A549 (cell line): Measurements from ENCODE around the gene ATM.

ENCODE experiments used
- CBX8 ChIP-seq: fragments of 200-600 bp; sonication (generic); IDR thresholded peaks from 2 replicates; pipeline ENCODE4 v1.6.1; 2016
- CEBPB ChIP-seq, 2 experiments: fragments of >200 bp in 1 of 2; sonication (Bioruptor Twin) in 1 of 2; formaldehyde crosslinking in 1 of 2; IDR thresholded peaks; 2 replicates each; pipeline ENCODE4 v1.6.1; 2012 to 2016
- EP300 ChIP-seq, 2 experiments: fragments of >200 bp; sonication (Bioruptor Twin); formaldehyde crosslinking; IDR thresholded peaks; 2 replicates in 1 of 2; 3 replicates in 1 of 2; pipeline ENCODE4 v1.6.1; 2016 to 2017
- MAFK ChIP-seq: fragments of 450-650 bp; IDR thresholded peaks from 2 replicates; pipeline ENCODE4 v1.6.1; 2014; ENCODE audit not compliant: partially characterized antibody
- MAZ ChIP-seq: fragments of 150-350 bp; IDR thresholded peaks from 2 replicates; pipeline ENCODE4 v1.6.1; 2014; ENCODE audit warnings: antibody characterized with exemption, low read depth, low read length, borderline replicate concordance
- PHF8 ChIP-seq: fragments of 200-600 bp; sonication (generic); IDR thresholded peaks from 2 replicates; pipeline ENCODE4 v1.6.1; 2016; ENCODE audit warnings: low read depth, mild to moderate bottlenecking, antibody characterized with exemption, moderate library complexity, borderline replicate concordance
- POLR2A ChIP-seq: IDR thresholded peaks from 2 replicates; pipeline ENCODE4 v1.6.1; 2012; ENCODE audit warnings: mild to moderate bottlenecking, low read length
- RAD21 ChIP-seq, 2 experiments: fragments of >200 bp in 1 of 2; sonication (Bioruptor Twin) in 1 of 2; formaldehyde crosslinking in 1 of 2; IDR thresholded peaks in 1 of 2; conservative IDR thresholded peaks in 1 of 2; 2 replicates in 1 of 2; 3 replicates in 1 of 2; pipeline ENCODE4 v1.6.1; 2012 to 2018; ENCODE audit warnings: inconsistent platforms in 1 of 2
- RCOR1 ChIP-seq: fragments of 150-350 bp; IDR thresholded peaks from 2 replicates; pipeline ENCODE4 v1.6.1; 2014; ENCODE audit warnings: antibody characterized with exemption, low read length, low read depth
- RNF2 ChIP-seq: fragments of 200-600 bp; sonication (generic); IDR thresholded peaks from 2 replicates; pipeline ENCODE4 v1.6.1; 2016; ENCODE audit warnings: low read depth, mild to moderate bottlenecking, antibody characterized with exemption, moderate library complexity, borderline replicate concordance
- ZFP36 ChIP-seq: fragments of 450-650 bp; IDR thresholded peaks from 2 replicates; pipeline ENCODE4 v1.6.1; 2014; ENCODE audit warnings: borderline replicate concordance; ENCODE audit not compliant: partially characterized antibody
- ZSCAN20 ChIP-seq: fragments of 250-450 bp; sonication (Bioruptor Pico); IDR thresholded peaks from 2 replicates; pipeline ENCODE4 v1.8.0; 2022; ENCODE audit warnings: mild to moderate bottlenecking, moderate library complexity
- TF ChIP-seq, protein P1 (sequence below): fragments of >200 bp; sonication (Bioruptor Twin); formaldehyde crosslinking; IDR thresholded peaks from 3 replicates; pipeline ENCODE4 v1.5.1; 2016
- TF ChIP-seq, protein P2 (sequence below): fragments of 200-600 bp; sonication (generic); IDR thresholded peaks from 2 replicates; pipeline ENCODE4 v1.6.1; 2016; ENCODE audit warnings: antibody characterized with exemption, mild to moderate bottlenecking, moderate library complexity

DNA sequence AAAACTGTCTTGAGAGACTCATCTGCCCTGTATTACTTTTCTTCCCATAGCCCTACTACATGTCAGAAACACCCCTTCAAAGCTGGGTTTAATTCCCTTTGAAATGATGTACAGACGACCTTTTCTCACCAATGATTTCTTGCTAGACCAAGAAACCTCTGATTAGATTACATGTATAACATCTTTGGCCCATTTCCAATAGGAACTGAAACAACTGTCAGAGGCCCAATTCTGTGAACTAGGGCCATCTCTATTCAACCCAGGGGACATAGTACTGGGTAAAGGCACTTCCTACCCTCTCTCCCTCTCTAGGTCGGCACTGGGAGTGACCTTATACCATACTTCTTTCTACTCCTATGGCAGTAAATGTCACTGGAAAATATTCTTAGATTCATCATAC lies 19.8 kb upstream of the ATM start:
- TF ChIP-seq, protein P1, sequence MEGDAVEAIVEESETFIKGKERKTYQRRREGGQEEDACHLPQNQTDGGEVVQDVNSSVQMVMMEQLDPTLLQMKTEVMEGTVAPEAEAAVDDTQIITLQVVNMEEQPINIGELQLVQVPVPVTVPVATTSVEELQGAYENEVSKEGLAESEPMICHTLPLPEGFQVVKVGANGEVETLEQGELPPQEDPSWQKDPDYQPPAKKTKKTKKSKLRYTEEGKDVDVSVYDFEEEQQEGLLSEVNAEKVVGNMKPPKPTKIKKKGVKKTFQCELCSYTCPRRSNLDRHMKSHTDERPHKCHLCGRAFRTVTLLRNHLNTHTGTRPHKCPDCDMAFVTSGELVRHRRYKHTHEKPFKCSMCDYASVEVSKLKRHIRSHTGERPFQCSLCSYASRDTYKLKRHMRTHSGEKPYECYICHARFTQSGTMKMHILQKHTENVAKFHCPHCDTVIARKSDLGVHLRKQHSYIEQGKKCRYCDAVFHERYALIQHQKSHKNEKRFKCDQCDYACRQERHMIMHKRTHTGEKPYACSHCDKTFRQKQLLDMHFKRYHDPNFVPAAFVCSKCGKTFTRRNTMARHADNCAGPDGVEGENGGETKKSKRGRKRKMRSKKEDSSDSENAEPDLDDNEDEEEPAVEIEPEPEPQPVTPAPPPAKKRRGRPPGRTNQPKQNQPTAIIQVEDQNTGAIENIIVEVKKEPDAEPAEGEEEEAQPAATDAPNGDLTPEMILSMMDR = no peak
- TF ChIP-seq MAZ (no peak), EP300 (IDR thresholded peaks at IDR 0.05) (no peak), RAD21 (conservative IDR thresholded peaks at IDR 0.05 in 1 of 2, IDR thresholded peaks at IDR 0.05 in 1 of 2) (no peak), CBX8 (no peak), MAFK (no peak), POLR2A (no peak), RCOR1 (no peak), PHF8 (no peak), ZFP36 (no peak), CEBPB (IDR thresholded peaks at IDR 0.05) (no peak), ZSCAN20 (CRISPR knock-in tag) (no peak), RNF2 (no peak)
- TF ChIP-seq, protein P2, sequence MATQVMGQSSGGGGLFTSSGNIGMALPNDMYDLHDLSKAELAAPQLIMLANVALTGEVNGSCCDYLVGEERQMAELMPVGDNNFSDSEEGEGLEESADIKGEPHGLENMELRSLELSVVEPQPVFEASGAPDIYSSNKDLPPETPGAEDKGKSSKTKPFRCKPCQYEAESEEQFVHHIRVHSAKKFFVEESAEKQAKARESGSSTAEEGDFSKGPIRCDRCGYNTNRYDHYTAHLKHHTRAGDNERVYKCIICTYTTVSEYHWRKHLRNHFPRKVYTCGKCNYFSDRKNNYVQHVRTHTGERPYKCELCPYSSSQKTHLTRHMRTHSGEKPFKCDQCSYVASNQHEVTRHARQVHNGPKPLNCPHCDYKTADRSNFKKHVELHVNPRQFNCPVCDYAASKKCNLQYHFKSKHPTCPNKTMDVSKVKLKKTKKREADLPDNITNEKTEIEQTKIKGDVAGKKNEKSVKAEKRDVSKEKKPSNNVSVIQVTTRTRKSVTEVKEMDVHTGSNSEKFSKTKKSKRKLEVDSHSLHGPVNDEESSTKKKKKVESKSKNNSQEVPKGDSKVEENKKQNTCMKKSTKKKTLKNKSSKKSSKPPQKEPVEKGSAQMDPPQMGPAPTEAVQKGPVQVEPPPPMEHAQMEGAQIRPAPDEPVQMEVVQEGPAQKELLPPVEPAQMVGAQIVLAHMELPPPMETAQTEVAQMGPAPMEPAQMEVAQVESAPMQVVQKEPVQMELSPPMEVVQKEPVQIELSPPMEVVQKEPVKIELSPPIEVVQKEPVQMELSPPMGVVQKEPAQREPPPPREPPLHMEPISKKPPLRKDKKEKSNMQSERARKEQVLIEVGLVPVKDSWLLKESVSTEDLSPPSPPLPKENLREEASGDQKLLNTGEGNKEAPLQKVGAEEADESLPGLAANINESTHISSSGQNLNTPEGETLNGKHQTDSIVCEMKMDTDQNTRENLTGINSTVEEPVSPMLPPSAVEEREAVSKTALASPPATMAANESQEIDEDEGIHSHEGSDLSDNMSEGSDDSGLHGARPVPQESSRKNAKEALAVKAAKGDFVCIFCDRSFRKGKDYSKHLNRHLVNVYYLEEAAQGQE = no peak
